Measurements from ENCODE around the gene SLC27A1.

The SLC27A1 gene

DNA sequence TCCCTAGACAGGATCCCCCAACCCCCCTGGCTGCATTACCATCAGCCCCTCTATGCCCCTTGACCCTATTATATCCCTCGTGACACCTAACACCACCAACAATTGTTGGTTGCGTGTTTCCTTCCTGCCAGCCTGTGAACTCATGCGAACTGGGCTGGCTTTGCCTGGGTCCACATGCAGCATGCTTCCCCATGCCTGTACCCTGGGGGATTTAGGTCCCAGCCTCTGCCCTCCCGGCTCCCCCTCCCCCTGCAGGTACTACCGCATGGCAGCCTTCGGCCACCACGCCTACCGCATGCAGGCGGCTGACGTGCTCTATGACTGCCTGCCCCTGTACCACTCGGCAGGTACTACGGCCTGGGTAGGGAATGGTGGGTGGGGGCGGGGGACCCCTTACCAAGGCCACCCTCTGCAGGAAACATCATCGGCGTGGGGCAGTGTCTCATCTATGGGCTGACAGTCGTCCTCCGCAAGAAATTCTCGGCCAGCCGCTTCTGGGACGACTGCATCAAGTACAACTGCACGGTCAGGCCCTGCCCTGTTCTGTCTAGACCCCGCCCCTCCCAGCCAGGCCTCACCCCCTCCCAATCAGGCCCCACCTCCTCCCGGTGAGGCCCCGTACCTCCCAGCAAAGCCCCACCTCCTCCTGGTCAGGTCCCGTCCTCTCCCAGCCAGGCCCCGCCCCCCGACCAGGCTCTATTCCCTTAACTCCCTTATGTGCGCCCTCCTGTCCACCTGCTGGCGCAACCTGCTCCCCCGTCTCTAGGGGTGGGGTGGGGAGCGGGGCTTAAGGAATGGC lies 18.5 kb downstream of the SLC27A1 start:
- TF ChIP-seq, protein P1, sequence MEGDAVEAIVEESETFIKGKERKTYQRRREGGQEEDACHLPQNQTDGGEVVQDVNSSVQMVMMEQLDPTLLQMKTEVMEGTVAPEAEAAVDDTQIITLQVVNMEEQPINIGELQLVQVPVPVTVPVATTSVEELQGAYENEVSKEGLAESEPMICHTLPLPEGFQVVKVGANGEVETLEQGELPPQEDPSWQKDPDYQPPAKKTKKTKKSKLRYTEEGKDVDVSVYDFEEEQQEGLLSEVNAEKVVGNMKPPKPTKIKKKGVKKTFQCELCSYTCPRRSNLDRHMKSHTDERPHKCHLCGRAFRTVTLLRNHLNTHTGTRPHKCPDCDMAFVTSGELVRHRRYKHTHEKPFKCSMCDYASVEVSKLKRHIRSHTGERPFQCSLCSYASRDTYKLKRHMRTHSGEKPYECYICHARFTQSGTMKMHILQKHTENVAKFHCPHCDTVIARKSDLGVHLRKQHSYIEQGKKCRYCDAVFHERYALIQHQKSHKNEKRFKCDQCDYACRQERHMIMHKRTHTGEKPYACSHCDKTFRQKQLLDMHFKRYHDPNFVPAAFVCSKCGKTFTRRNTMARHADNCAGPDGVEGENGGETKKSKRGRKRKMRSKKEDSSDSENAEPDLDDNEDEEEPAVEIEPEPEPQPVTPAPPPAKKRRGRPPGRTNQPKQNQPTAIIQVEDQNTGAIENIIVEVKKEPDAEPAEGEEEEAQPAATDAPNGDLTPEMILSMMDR (IDR thresholded peaks at IDR 0.05; ENCODE audit: insufficient read depth, low read depth, low read length, missing control alignments), result peak; percentile 8
- peak overlapping the region; percentile 20 for H3K4me3 ChIP-seq (ENCODE audit: low read length)
- peak; percentile 87 for DNase-seq (ENCODE audit: low read depth)

DNA sequence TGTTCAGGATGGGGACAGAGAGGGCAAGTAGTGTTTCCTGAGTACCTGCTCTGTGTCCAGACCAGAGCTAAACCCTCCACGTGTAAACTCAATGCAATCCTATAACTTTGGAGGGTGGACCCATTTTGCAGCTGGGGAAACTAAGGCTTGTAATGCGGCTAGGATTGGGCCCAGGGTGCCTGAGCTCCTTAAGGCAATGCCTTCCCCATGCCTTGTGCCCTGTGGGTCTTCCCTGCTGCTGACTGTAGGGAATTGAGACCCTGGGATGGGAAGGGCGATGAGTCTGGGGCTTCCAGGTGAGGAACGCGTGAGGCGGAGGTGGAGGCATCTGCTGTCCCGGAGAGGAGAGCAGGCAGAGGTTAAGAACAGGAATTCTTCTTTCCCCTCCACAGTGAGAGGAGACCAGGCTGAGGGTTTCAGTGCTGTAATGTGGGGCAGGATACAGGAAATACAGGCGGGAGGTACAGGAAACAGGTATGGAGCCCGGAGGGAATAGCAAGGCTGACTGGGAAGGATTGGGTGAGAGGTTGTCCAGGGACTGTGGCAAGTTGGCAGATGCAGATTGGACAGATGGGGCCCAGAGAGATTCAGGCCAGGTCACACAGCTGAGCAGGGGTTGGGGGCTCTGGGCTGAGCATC lies 19.2 kb downstream of the SLC27A1 start:
- TF ChIP-seq, protein P1 (IDR thresholded peaks at IDR 0.05; ENCODE audit: insufficient read depth, low read depth, low read length, missing control alignments), result no peak
- no peak for DNase-seq (ENCODE audit: low read depth)
- H3K4me3 ChIP-seq (ENCODE audit: low read length), result no peak overlapping the region

DNA sequence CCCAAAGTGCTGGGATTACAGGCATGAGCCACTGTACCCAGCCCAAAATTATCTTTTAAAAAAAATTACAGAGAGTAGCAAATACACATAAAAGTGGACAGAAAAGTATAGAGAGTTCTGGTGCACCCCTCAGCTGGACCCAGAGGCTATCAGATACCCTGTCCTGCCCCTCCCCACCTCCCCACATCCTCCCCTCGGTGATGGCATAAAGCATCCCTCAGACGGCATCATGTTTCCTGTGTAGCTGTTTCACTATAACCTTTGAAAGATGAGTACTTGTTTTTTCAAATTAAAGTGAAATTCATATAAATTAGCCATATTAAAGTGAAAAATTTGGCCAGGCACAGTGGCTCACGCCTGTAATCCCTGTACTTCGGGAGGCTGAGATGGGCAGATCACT lies 20.1 kb downstream of the SLC27A1 start:
- H3K4me3 ChIP-seq (ENCODE audit: low read length), result no peak overlapping the region
- DNase-seq (ENCODE audit: low read depth), result no peak
- TF ChIP-seq, protein P1 (IDR thresholded peaks at IDR 0.05; ENCODE audit: insufficient read depth, low read depth, low read length, missing control alignments), result no peak

DNA sequence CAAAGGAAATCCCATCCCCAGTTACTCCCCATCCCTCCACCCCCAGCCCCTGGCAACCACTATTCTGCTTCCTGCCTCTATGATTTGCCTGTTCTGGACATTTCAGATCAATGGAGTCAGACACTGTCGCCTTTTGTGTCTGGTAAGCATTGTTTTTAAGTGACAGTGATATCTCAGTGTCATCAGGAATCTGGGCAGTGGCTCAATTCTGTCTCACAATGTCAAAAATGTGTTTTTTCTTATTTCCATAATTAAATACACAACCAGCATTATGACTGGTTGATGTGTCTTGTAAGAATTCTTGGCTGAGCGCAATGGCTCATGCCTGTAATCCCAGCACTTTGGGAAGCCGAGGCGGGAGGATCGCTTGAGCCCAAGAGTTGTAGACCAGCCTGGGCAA lies 21.0 kb downstream of the SLC27A1 start:
- TF ChIP-seq, protein P1 (IDR thresholded peaks at IDR 0.05; ENCODE audit: insufficient read depth, low read depth, low read length, missing control alignments), result no peak
- no peak for DNase-seq (ENCODE audit: low read depth)
- H3K4me3 ChIP-seq (ENCODE audit: low read length), result no peak overlapping the region

DNA sequence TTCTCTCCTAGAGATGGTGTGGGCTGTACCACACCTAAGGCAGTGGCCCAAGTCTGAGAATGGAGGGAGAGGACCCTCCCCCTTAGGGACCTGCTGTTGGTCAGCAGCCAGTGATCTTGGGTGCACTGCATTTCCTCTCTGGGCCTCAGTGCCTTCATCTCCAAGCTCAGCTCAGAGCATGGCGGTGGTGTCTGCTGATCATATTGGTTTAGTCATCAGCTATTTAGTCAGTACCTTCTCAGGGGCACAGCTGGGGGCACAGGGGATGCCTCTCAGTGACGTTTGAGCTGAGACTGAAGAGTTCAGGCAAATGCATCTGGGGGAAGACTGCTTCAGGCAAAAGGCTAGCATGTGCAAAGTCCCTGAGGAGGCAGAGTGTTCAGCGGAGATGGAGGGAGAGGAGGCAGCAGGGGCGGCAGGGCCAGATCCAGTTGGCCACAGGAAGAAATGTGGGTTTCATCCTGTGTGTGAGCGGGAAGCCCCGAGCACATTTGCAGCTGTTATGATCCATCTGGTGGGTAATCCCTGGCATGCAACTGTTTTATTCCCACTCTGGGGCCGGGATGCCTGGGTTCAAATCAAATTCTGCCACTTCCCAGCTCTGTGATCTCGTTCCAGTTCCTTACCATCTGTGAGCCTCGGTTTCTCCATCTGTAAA lies 25.4 kb downstream of the SLC27A1 start:
- no peak for DNase-seq (ENCODE audit: low read depth)
- H3K4me3 ChIP-seq (ENCODE audit: low read length), result no peak overlapping the region
- TF ChIP-seq, protein P1 (IDR thresholded peaks at IDR 0.05; ENCODE audit: insufficient read depth, low read depth, low read length, missing control alignments), result no peak

DNA sequence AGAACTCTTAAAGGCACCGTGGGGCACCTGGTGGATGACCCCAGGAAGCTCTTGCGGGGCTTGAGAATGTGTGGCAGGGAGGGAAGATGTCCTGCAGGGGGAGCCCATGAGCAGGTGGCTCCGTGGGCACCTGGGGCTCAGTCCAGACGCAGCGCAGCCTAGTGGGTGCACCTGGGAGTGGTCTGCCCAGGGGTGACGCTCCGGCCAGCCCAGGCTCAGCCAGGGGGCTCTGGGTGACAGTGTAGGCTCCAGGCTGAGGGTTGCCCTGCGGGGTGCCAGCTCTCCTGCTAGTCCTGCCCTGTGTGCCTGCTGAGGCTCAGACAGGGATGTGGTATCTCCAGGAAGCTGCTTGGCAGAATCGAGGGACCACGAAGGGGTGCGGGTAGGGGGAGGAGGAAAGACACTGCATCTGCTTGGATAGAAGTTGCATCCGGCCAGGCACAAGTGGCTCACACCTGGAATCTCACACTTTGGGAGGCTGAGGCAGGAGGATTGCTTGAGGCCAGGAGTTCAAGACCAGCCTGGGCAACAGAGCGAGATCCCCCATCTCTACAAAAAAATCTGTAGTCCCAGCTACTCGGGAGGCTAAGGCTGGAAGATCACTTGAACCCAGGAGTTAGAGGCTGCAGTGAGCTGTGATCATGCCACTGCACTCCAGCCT lies 26.1 kb downstream of the SLC27A1 start:
- no peak overlapping the region for H3K4me3 ChIP-seq (ENCODE audit: low read length)
- DNase-seq (ENCODE audit: low read depth), result peak; percentile 76

More for the DNA sequence above, 26.1 kb downstream of the SLC27A1 start:
- TF ChIP-seq, protein P1 (IDR thresholded peaks at IDR 0.05; ENCODE audit: insufficient read depth, low read depth, low read length, missing control alignments), result peak; percentile 88

Measured in epithelial cell of esophagus (primary cell).